CD4-positive, alpha-beta T cell (primary cell): ENCODE data around the gene CCDC187. TPM values are rescaled to one million over a fixed set of nuclear protein-coding genes. Genes with fewer than 3 reads are reported as not detected.
"Not testable (repeated sequence)": the region's sequence is repeated elsewhere in the genome, so short reads cannot be mapped to it uniquely, and the experiment has no call there.

Experiments
- ATAC-seq: fragments of 200-7000 bp; cut with Tn5 transposase; one replicate; pipeline ENCODE4 v1.10.0; 2022; ENCODE audit warnings: mild to moderate bottlenecking; ENCODE audit not compliant: poor library complexity
- CTCF ChIA-PET: fragments of 350-600 bp; sonication (Branson Sonifier 250); formaldehyde crosslinking; loops from one replicate; lab custom pipeline; 2021; ENCODE audit warnings: antibody characterized with exemption, inconsistent platforms; lab: Charles Lee
- POLR2A ChIA-PET: fragments of 350-600 bp; sonication (Branson Sonifier 250); formaldehyde crosslinking; loops from one replicate; lab custom pipeline; 2021; ENCODE audit warnings: antibody characterized with exemption, inconsistent platforms; lab: Charles Lee
- DNase-seq, 14 experiments: peaks; one replicate each; pipeline ENCODE4 v3.0.0-alpha.2; 2013 to 2020; ENCODE audit warnings: mixed read lengths in 2 of 14
- H3K27ac ChIP-seq, 2 donors: one replicate each; pipeline versions ENCODE4 v1.5.1 to v1.7.0; 2013; ENCODE audit warnings: low read length in 2 of 2, low read depth in 1 of 2, mild to moderate bottlenecking in 1 of 2
- H3K27me3 ChIP-seq, 2 experiments: 1 replicate in 1 of 2; 2 replicates in 1 of 2; pipeline versions ENCODE4 v1.6.1 to v1.7.0; 2013; ENCODE audit warnings: low read length in 2 of 2, control low read depth in 1 of 2, mild to moderate bottlenecking in 1 of 2, moderate library complexity in 1 of 2; ENCODE audit not compliant: insufficient read depth in 2 of 2, control insufficient read depth in 1 of 2
- H3K36me3 ChIP-seq: one replicate; pipeline ENCODE4 v1.6.1; 2013; ENCODE audit warnings: low read length, control low read depth; ENCODE audit not compliant: insufficient read depth
- H3K4me1 ChIP-seq: one replicate; pipeline ENCODE4 v1.6.1; 2013; ENCODE audit warnings: low read length, control low read depth; ENCODE audit not compliant: insufficient read depth
- H3K4me3 ChIP-seq: one replicate; pipeline ENCODE4 v1.5.1; 2013; ENCODE audit warnings: mild to moderate bottlenecking, low read length, moderate library complexity
- H3K9me3 ChIP-seq, 2 experiments: 1 replicate in 1 of 2; 2 replicates in 1 of 2; pipeline versions ENCODE4 v1.6.1 to v1.7.0; 2013; ENCODE audit warnings: low read length in 2 of 2, mild to moderate bottlenecking in 2 of 2, control low read depth in 1 of 2, moderate library complexity in 1 of 2; ENCODE audit not compliant: control insufficient read depth in 1 of 2, insufficient read depth in 1 of 2
- H3K27ac Mint-ChIP-seq: one replicate; pipeline ENCODE4 v1.8.0; 2020; ENCODE audit warnings: mixed read lengths
- H3K27me3 Mint-ChIP-seq: one replicate; pipeline ENCODE4 v1.8.0; 2021; ENCODE audit warnings: mixed read lengths
- H3K36me3 Mint-ChIP-seq: one replicate; pipeline ENCODE4 v1.8.0; 2021; ENCODE audit warnings: low read depth, mixed read lengths
- H3K4me1 Mint-ChIP-seq: one replicate; pipeline ENCODE4 v1.8.0; 2021; ENCODE audit warnings: low read depth, mixed read lengths
- H3K4me3 Mint-ChIP-seq: one replicate; pipeline ENCODE4 v1.8.0; 2020; ENCODE audit warnings: mild to moderate bottlenecking, mixed read lengths
- H3K9me3 Mint-ChIP-seq: one replicate; pipeline ENCODE4 v1.8.0; 2020; ENCODE audit warnings: mixed read lengths
- CTCF ChIP-seq: fragments of 200-600 bp; IDR thresholded peaks from one replicate; pipeline ENCODE4 v1.8.0; 2022; ENCODE audit warnings: antibody characterized with exemption, mild to moderate bottlenecking
- intact Hi-C, 2 experiments: fragments of 100-400 bp; cut with DNase I in 1 of 2; cut with micrococcal nuclease in 1 of 2; formaldehyde crosslinking; loops; one replicate each; pipeline versions ENCODE4 v1.15.1 to v1.9.0; 2023 to 2025; cut with DNase I, micrococcal nuclease
- total RNA-seq, 174 experiments: library from RNA in 2 of 174; stranded (reverse) in 2 of 174; gene quantifications; one replicate each; pipeline ENCODE4 v1.2.3 and lab custom pipeline; 2021 to 2026

Gene CCDC187
- total RNA-seq, 2 experiments from 2014 or later, result not detected

DNA sequence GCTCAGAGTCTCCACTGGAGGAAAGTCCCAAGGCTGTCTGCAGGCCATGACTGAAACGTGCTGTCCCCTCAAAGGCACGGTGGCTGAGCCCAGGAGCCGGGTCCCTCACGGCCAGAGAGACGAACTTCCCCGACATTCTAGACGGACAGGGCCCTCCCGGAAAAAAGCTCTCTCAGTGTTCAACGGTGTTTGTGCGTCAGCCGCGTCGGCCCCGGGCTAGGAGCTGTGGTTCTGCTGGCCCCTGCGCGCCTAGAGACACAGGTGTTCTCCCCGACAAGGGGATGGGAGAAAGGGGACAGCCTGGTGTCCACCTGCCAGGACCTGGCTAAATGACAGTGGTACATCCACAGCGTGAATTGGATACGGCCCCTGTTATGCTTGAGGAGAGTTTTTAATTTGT is 17.7 kb upstream of the CCDC187 start:
- H3K9me3 Mint-ChIP-seq, result no peaks in the 10 kb centered on the region
- H3K27me3 ChIP-seq, result peaks cover 0 to 2% of the 10 kb centered on the region in 2 experiments
- ATAC-seq (no peak), DNase-seq (no peak)
- H3K27ac ChIP-seq, result no peak overlapping the region
- no peak overlapping the region for H3K4me3 ChIP-seq
- H3K36me3 Mint-ChIP-seq, result no peaks in the 10 kb centered on the region
- POLR2A ChIA-PET, result no interaction called here
- H3K4me1 ChIP-seq, result peaks cover 4% of the 10 kb centered on the region
- no peak overlapping the region for H3K27ac Mint-ChIP-seq
- no peaks in the 10 kb centered on the region for H3K4me1 Mint-ChIP-seq
- H3K9me3 ChIP-seq, result peaks cover 0 to 4% of the 10 kb centered on the region in 2 experiments
- no peaks in the 10 kb centered on the region for H3K27me3 Mint-ChIP-seq
- intact Hi-C loops, result no loop called here
- CTCF ChIA-PET, result no interaction called here
- H3K4me3 Mint-ChIP-seq, result no peak overlapping the region
- H3K36me3 ChIP-seq, result no peaks in the 10 kb centered on the region
- no peak for TF ChIP-seq CTCF

DNA sequence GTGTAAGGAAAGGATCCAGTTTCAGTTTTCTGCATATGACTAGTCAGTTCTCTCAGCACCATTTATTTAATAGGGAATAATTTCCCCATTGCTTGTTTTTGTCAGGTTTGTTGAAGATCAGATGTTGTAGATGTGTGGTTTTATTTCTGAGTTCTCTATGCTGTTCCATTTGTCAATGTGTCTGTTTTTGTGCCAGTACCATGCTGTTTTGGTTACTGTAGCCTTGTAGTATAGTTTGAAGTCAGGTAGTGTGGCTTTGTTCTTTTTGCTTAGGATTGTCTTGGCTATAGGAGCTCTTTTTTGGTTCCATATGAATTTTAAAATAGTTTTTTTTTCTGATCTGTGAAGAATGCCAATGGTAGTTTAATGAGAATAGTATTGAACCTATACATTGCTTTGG is 17.1 kb upstream of the CCDC187 start:
- H3K4me1 ChIP-seq, H3K27ac Mint-ChIP-seq, H3K4me1 Mint-ChIP-seq, intact Hi-C loops, DNase-seq, H3K36me3 ChIP-seq, H3K27ac ChIP-seq, H3K9me3 Mint-ChIP-seq, H3K9me3 ChIP-seq, H3K27me3 Mint-ChIP-seq, H3K36me3 Mint-ChIP-seq, H3K4me3 ChIP-seq, CTCF ChIA-PET, POLR2A ChIA-PET, H3K27me3 ChIP-seq, H3K4me3 Mint-ChIP-seq, ATAC-seq: not testable (repeated sequence)

DNA sequence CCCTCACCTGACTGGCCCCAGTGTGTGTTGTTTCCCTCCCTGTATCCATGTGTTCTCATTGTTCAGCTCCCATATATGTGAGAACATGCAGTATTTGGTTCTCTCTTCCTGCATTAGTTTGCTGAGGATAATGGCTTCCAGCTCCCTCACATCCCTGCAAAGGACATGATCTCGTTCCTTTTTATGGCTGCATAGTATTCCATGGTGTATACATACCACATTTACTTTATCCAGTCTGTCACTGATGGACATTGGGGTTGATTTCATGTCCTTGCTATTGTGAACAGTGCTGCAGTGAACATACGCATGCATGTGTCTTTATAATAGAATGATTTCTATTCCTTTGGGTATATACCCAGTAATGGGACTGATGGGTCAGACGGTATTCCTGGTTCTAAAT is 16.1 kb upstream of the CCDC187 start:
- ATAC-seq, H3K36me3 Mint-ChIP-seq, H3K4me1 ChIP-seq, H3K27ac ChIP-seq, DNase-seq, POLR2A ChIA-PET, H3K36me3 ChIP-seq, H3K4me3 ChIP-seq, H3K9me3 Mint-ChIP-seq, H3K4me3 Mint-ChIP-seq, H3K27me3 Mint-ChIP-seq, H3K4me1 Mint-ChIP-seq, intact Hi-C loops, CTCF ChIA-PET, H3K27me3 ChIP-seq, H3K27ac Mint-ChIP-seq: not testable (repeated sequence)
- peaks cover 3 to 18% of the 10 kb centered on the region in 2 experiments for H3K9me3 ChIP-seq

DNA sequence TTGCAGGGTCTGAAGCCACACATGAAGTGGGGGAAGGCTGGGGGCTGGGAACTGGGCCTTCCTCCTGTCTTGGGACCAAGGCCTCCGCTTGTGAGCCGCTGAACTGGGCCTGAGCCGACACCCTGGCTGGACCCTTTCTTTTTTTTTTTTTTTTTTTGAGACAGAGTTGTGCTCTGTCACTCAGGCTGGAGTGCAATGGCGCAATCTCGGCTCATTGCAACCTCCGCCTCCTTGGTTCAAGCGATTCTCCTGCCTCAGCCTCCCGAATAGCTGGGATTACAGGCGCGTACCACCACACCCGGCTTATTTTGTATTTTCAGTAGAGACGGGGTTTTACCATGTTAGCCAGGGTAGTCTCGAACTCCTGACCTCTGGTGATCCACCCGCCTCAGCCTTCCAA is 15.3 kb upstream of the CCDC187 start:
- H3K9me3 Mint-ChIP-seq, H3K27me3 ChIP-seq, H3K4me1 Mint-ChIP-seq, CTCF ChIA-PET, H3K4me1 ChIP-seq, H3K27me3 Mint-ChIP-seq, H3K36me3 Mint-ChIP-seq, ATAC-seq, DNase-seq, H3K4me3 ChIP-seq, H3K36me3 ChIP-seq, intact Hi-C loops, H3K4me3 Mint-ChIP-seq, H3K27ac ChIP-seq, H3K27ac Mint-ChIP-seq: not testable (repeated sequence)
- peaks cover 3 to 24% of the 10 kb centered on the region in 2 experiments for H3K9me3 ChIP-seq
- POLR2A ChIA-PET, result interaction anchor here (0.6 kb wide), 1 partner anchor 371 kb away, joined by 3 read pairs; no protein-coding TSS in a partner anchor
